HG02798 (cell line): ENCODE measurements around the gene CCL15.
"Not testable (repeated sequence)": the region's sequence is repeated elsewhere in the genome, so short reads cannot be mapped to it uniquely, and the experiment has no call there.

ENCODE experiments used
- ATAC-seq: cut with Tn5 transposase; IDR thresholded peaks from one replicate; pipeline ENCODE4 v1.9.1; 2021; ENCODE audit warnings: mild to moderate bottlenecking; ENCODE audit not compliant: unreplicated experiment, poor library complexity

CCL15 gene, protein sequence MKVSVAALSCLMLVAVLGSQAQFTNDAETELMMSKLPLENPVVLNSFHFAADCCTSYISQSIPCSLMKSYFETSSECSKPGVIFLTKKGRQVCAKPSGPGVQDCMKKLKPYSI

DNA sequence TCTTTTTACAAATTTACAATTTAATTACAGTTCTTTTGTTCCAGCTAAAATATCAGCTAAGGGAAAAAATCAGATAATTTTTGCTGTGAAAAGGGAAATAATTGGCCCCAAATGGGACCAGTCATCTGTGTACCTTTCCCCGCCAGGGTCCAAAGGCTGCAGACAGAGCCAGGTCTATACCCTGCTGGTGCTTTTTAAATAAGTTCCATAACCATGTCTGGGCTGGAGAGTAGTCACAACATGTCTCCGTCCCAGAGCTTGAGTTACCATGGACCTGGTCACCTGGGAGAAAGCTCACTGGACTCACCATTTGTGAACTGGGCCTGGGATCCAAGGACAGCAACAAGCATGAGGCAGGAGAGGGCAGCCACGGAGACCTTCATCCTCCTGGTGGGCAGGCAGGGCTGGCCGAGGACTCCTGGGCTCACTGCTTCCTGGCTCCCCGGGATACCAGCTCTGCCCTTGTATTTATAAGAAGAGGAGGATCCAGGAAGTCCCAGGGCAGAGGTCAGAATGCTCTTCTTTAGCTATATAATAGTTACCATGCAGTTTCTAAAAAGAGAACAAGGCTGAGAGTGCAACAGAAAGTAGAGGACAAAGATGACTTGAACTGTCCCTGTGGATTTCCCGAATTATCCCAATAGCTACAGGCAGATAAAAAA, at the start of gene CCL15:
Gene CCL15, minus strand, starts transcription at position 444 of the 662 bp plus-strand sequence. Its CDS starts 61 bp downstream, at position 383.
- ATAC-seq = no peak

DNA sequence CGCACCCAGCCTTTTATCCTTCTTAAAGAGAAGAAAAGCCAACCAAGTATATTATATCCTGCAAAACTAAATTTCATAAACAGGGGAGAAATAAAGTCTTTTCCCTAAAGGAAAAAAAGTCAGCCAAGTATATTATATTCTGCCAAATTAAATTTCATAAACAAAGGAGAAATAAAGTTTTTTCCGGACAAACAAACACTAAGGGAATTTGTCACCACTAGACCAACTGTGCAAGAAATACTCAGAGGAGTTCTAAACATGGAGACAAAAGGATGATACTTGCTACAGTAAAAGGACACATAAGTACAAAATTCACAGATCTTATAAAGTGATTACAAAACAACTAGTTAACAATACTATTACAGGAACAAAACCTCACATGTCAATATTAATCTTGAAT, 48.3 kb upstream of the CCL15 start:
- ATAC-seq = no peak

DNA sequence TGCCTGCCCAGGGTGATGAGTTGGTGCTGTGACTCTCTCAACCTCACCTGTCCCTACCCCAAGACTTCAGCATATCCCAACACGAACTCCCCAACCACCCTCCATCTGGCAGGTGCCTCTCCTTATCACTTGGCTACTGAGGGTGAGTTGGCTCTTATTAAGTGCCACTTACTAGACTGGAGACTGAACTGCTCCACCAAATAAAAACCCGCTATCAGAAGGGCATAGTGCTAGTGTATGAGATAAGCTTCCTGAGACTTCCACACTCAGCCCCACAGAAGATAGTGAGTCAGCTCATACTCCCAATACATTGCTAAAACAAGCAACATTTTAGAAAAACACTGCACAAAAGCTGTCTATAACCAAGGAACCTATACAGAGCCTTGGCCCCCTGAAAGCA, 46.7 kb upstream of the CCL15 start:
- no peak for ATAC-seq

DNA sequence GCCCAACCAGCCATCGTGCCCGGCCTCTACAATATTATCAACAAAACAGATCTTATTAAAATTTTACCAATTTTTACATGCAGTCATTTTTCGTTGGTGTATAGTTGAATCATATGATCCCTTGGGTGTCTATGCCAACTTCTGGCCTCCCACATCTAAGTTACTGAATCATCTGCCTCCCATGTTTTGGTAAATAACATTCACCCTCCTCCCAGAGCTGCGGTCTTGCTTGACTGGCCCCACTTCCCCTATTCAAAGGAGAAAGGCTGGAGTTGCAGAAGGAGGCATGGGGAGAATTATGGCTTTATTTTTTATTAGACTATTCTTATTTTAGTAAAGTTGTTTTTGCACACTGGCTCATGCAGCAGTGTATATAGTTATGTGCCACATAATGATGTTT, 34.9 kb upstream of the CCL15 start:
- no peak for ATAC-seq

DNA sequence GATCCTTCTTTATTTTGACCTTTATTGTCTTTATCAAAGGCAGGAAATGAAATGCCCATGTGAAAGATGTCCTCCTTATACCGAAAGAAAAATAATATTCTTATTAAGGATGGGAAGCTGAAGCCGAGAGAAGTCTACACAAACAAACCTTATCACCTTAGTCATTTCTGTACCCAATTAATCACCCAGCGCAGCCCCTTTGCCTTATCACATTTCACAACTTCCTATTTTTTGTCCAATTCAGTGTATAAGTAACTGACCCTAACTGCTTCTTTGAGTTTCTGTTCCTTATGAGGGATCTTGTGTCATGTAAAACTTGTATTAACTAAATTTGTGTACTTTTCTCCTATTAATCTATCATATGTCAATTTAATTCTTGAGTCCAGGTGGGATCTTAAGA, 32.8 kb upstream of the CCL15 start:
- no peak for ATAC-seq

DNA sequence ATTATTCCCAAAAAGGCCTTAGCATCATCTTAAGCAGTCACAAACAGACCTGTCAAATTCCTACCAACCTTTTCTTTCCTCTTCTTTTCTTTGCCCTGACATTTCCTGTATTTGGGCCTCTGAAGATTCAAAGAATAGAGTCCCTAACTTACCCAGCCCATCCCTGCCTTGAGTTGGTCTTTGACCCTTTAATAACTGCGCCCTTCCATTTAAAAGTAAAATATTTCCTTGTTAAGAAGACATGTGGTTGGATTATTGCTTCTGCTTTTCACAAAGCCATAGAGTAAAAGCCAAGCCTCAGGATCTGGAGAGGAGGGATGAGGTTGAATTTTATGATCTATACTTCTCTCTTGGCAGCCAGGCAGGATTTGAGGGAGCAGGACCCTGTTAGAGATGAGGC, 29.6 kb upstream of the CCL15 start:
- no peak for ATAC-seq

DNA sequence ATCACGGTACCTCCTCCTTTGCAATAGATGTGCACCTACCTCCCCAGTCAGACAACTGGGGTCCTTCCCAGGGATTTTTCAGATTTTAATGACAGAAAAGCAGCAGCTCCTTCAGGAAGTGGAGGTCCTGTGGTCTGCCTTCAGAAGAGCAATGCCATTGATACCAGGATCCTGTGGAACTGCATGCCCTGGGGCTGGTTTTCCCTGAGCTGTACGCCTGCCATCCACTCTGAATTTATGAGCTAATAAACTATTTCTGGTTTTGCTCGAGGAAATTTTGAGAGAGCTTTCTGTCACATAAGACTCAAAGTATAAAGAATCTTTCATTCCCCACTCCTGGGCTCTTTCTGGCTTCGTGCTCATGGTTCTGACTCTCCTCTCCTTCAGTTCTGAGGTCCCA, 26.4 kb upstream of the CCL15 start:
- ATAC-seq = no peak

DNA sequence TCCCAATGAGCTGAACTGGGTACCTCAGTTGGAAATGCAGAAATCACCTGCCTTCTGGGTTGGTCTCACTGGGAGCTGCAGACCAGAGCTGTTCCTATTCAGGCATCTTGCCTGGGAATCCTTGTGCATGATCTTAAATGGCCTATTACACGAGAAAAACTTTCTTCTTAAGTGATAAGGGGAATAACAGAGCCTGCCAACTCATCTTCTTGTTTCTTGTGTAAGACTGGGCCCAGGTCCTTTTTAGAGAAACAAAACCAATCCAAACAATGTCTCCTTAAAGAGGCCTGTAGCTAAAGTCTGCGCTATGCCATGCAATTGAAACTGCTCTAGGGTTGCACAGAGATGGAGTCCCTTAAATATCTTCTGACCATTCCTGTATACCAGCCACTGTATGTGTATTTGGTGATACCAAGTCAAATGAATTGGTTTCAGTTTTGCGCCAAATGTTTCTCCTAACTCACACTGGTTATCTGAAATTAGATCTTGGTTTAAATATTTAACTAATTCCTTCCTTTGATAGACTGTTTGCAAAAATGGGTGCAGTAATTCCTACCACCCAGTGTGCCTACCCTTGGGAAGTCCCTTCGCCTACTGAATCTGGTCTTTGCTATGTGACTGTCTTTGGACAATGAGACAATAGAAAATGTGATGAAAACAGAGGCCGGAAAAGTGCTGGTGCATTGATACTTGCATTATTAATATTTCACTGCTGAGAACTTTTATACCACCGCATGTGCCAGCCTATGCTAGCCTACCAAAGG, 22.9 kb upstream of the CCL15 start:
- no peak for ATAC-seq

DNA sequence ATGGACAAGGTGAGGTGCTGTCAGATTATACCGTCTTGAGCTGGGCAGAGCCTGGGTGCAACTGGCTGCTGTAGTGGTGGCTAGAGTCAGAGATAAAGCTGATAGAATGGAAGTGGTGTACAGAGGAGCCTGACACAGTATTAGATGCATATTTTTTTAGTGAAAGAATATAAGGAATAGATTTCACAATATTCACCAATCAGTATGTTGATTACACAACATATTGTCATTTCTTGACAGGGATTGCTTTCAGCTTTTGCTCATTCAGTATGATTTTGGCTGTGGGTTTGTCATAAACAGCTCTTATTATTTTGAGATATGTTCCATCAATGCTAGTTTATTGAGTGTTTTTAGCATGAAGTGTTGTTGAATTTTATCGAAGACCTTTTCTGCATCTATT, 18.1 kb upstream of the CCL15 start:
- no peak for ATAC-seq

DNA sequence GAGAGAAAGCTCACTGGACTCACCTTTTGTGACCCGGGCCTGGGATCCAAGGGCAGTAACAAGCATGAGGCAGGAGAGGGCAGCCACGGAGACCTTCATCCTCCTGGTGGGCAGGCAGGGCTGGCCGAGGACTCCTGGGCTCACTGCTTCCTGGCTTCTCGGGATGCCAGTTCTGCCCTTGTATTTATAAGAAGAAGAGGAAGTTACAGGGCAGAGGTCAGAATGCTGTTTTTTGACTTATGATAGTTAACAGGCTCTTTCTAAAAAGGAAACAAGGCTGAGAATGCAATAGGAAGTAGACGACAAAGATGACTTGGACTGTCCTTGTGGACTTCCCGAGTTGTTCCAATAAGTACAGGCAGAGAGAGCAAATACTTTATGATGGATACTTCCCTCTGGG, 16.4 kb upstream of the CCL15 start, which contains the start of gene CCL23:
Gene CCL23, minus strand, starts transcription at position 174 of the 400 bp plus-strand sequence. Its CDS starts 75 bp downstream, at position 99.
- no peak for ATAC-seq

DNA sequence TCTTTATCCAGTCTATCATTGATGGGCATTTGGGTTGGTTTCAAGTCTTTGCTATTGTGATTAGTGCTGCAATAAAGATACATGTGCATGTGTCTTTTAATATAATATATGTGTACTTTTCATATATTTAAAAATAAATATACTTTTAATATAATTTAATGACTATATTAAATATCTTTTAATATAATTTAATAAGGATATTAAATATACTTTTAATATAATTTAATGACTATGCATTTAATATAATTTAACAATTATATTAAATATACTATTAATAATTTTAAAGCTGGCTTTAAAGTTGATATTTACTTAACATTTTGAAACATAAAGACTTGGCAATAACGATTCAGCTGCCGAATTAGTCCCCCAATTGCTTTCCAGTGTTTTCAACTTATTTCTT, 15.2 kb upstream of the CCL15 start:
- no peak for ATAC-seq

DNA sequence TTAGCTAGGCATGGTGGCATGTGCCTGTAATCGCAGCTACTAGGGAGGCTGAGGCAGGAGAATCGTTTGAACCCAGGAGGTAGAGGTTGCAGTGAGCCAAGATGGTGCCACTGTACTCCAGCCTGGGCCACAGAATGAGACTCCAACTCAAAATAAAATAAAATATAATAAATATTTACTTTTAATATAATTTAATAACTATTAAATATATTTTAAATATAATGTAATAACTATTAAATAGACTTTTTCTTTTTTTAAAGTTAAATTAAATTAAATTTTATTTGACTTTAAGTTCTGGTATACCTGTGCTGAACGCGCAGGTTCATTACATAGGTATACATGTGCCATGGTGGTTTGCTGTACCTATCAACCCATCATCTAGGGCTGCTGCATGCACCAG, 14.5 kb upstream of the CCL15 start:
- ATAC-seq = not testable (repeated sequence)

DNA sequence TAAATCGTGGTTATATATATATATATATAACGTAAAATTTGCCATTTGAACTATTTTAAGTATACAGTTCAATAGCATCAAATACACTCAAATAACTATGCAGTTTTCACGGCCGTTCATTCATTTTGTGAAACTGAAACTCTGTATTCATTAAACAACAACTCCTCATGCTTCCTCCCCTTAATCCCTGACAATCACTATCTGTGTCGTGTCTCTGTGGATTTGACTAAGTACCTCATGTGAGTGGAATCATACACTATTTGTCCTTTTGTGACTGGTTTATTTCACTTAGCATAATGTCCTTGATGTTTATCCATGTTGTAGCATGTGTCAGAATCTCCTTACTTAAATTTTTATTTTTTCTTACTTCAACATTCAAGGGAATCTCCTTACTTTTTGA, 13.6 kb upstream of the CCL15 start:
- no peak for ATAC-seq

DNA sequence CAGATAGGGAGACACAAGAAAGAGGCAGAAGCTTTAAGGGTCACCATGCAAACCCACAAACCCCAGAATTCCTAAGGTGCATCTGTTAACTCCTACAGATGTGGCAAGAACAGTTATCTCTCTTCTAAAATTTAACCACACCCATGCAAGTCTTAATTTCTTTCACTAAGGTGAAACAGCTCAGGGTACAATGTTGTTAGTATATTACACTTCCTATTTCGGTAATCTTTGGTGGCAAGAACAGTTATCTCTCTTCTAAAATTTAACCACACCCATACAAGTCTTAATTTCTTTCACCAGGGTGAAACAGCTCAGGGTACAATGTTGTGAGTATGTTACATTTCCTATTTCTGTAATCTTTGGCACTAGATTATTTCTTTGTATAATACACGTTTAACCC, 9.8 kb upstream of the CCL15 start:
- ATAC-seq = no peak

DNA sequence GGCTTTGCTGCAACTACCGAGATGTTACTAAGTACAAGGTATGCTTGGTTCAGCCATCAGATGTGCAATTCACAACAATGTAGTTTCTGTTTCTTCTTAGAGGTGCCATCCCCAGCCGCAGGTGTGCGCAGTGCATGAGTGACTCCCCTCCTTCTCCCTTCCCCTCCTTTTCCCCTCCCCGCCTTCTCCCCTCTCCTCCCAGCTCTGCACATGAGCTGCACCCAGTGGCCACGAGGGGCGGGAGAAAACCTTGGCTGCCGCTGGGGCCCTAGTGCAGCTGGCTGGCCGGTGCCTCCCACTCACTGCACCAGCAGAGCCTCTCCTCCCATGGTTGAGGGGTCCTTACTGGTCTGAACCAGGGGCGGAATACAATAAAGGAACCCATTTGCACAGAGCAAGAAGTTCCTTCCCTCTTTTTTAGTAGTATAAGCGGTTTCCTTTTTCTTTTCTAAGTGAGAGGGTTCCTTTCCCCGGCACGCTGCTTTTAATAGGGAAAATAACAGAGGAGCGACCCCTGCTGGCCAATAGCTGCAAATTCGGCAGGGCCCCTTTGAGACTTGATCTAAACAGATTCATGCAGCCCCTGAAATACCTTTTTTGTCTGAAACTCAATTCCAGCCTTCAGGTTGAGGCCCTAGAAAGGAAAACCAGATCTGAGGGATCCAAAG, 7.8 kb upstream of the CCL15 start:
- ATAC-seq = no peak

DNA sequence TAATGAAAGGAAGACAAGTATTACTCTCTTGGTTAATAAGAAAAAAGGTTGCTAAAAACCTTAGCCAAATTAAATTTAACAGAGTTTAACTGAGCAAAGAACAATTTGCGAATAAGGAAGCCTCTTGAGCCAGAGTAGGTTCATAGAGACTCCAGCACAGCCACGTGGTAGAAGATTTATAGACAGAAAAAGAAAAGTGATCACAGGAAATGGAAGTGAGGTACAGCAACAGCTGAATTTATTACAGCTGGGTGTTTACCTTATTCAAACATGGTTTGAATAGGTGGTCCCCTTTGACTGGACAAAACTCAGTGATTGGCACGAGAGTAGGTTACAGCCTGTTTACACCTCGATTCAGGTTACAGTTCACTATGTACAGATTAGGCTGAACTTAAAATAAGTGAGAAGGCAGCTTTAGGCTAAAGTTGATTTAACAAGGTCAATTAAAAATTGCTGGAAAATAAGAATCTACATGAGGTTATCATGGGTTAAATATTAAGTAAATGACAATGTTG, 3.3 kb upstream of the CCL15 start:
- ATAC-seq = no peak

DNA sequence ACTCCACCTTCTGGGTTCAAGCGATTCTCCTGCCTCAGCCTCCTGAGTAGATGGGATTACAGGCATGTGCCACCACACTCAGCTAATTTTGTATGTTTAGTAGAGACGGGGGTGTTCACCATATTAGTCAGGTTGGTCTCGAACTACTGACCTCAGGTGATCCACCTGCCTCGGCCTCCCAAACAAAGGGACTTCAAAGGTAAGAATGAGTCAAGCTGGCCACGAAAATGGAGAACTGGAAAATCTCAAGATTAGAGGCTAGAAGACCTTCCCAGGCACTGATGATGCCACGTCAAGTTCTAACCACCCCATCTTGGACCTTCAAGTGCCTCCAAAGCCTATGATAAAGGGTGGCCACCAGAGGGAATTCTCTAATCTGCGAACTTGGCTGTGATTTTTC, 1.3 kb upstream of the CCL15 start:
- ATAC-seq = no peak

DNA sequence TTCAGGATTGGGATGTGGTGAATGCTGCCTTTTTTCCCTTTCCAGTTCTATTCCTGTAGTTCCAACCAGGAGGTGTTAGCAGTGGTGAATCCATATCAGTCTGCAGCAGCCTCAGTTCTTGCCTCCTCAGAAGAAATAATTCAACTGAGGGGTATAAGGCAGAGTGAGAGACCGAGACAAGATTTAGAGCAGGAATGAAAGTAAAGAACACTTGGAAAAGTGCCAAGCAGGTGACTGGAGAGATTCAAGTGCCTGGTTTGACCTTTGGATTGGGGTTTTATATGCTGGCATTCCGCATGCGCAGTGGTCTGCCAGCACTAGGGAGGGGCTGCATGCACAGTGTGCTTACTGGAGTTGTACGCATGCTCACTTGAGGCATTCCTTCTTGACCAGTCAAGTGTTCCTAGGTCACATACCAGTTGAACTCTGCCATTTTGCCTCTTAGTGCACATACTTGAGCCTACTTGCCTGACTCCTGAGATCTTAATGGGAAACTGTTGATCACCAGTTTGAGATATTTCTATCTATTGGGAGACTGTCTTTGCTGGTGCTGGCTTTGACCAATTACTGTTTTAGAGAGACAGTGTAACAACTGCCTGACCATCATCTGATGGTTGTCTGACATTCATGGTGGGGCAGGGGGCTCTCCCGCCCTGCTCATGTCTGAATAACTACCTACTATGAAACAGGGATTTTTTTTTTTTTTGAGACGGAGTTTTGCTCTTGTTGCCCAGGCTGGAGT, 680 bp upstream of the CCL15 start:
- ATAC-seq = no peak

DNA sequence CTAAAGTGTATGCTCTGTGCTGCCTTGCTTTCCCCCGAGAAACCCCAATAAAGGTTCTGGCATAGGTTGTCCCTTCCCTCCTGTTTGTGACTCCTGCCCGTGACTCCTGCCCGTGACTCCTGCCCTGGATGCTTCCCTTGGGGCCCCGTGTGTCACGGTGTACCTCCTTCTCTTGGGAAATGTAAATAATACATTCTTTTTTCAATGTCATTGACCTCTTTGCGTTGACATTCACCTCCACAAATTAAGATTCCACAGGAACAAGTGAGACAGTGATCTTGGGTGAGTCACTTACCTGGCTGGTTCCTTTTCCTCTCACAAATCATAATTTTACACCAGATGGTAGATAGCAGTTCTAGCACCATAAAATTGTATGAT, 632 bp downstream of the CCL15 start:
- ATAC-seq = no peak

DNA sequence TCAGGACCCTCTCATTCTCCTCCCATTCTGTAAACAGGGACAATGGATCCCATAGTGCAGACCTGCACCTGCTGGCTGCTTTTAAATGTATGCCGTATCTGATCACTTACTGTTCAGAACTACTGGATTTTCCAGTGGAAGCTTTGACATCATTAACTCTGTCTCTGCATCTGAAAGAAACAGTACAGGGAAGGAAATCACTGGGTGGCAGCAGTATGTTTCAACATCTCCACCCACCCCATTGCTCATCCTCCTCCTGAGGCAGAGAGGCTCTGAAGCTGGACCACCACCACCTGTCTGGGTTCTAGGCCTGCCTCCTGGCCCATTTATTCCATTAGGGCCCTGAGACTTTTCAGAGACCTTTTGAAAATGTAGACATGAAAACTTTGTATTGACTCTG, 2.6 kb downstream of the CCL15 start:
- no peak for ATAC-seq
